SU-DHL-6 (cell line): ENCODE results near the gene ZFAND2A.

Experiments used
- EZH2phosphoT487 ChIP-seq: fragments of 200-600 bp; sonication (generic), shearing (Covaris generic); conservative IDR thresholded peaks from 2 replicates; pipeline ENCODE4 v1.6.1; 2018; ENCODE audit warnings: mild to moderate bottlenecking, antibody characterized with exemption, low read length, moderate library complexity, mixed read lengths
- TF ChIP-seq, protein P1 (sequence below): fragments of 200-600 bp; sonication (generic); IDR thresholded peaks from one replicate; pipeline ENCODE4 v1.5.1; 2017; ENCODE audit warnings: antibody characterized with exemption, mild to moderate bottlenecking, low read length, moderate library complexity; ENCODE audit not compliant: insufficient read depth, poor library complexity, severe bottlenecking

DNA sequence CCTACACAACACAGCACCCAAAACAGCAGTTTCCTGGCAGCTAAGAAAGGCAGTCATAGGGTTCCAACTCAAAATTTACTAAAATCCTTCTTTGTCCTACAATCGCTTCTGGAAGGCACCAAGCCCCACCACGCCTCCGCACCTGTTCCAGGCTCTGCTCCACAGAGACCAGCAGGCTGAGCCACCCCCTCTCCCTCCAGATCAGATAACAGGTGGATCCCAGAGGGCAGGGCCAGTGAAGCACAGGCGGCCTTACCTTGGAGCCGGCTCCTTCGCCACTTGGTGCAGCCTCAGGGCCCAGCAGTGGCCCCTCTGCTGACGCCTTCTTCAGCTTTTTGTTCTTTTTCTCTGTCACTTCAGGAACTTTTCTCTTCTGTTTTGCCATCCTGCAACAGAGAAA is 33.0 kb downstream of the ZFAND2A start:
- TF ChIP-seq, protein P1, sequence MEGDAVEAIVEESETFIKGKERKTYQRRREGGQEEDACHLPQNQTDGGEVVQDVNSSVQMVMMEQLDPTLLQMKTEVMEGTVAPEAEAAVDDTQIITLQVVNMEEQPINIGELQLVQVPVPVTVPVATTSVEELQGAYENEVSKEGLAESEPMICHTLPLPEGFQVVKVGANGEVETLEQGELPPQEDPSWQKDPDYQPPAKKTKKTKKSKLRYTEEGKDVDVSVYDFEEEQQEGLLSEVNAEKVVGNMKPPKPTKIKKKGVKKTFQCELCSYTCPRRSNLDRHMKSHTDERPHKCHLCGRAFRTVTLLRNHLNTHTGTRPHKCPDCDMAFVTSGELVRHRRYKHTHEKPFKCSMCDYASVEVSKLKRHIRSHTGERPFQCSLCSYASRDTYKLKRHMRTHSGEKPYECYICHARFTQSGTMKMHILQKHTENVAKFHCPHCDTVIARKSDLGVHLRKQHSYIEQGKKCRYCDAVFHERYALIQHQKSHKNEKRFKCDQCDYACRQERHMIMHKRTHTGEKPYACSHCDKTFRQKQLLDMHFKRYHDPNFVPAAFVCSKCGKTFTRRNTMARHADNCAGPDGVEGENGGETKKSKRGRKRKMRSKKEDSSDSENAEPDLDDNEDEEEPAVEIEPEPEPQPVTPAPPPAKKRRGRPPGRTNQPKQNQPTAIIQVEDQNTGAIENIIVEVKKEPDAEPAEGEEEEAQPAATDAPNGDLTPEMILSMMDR = no peak
- no peak for TF ChIP-seq EZH2phosphoT487
